Uterus (tissue), 4 donors: ENCODE results near the gene FILIP1L. TPM values are rescaled to one million over a fixed set of nuclear protein-coding genes. Genes with fewer than 3 reads are reported as not detected.

Experiments used
- DNase-seq, 2 donors: peaks; one replicate each; pipeline ENCODE4 v3.0.0-alpha.2; 2019 to 2020
- H3K27ac ChIP-seq, 2 donors: fragments of 200-600 bp; sonication (generic); 1 replicate in 1 of 2; 2 replicates in 1 of 2; pipeline ENCODE4 v1.5.1; 2016 to 2018
- H3K27me3 ChIP-seq, 2 donors: fragments of 200-600 bp; sonication (generic); one replicate each; pipeline ENCODE4 v1.5.1; 2018 to 2019; ENCODE audit warnings: control low read depth in 1 of 2
- H3K36me3 ChIP-seq, 2 donors: fragments of 200-600 bp; sonication (generic); one replicate each; pipeline ENCODE4 v1.5.1; 2019; ENCODE audit warnings: control low read depth in 1 of 2
- H3K4me1 ChIP-seq, 2 donors: fragments of 200-600 bp; sonication (generic); one replicate each; pipeline ENCODE4 v1.5.1; 2018 to 2019; ENCODE audit warnings: control low read depth in 1 of 2
- H3K4me3 ChIP-seq, 2 donors: fragments of 200-600 bp; sonication (generic); 1 replicate in 1 of 2; 2 replicates in 1 of 2; pipeline ENCODE4 v1.5.1; 2018 to 2019; ENCODE audit warnings: mild to moderate bottlenecking in 1 of 2
- H3K9me3 ChIP-seq, 2 donors: fragments of 200-600 bp; sonication (generic); one replicate each; pipeline ENCODE4 v1.5.1; 2019; ENCODE audit warnings: control low read depth in 1 of 2
- POLR2A ChIP-seq, 2 donors: fragments of 450-650 bp; IDR thresholded peaks; one replicate each; pipeline ENCODE4 v1.6.1; 2016; ENCODE audit warnings: antibody characterized with exemption in 2 of 2, mild to moderate bottlenecking in 1 of 2, moderate library complexity in 1 of 2
- intact Hi-C: fragments of 100-400 bp; cut with DNase I; formaldehyde crosslinking; loops from one replicate; pipeline ENCODE4 v1.15.1; 2023; ENCODE audit warnings: low total_unique reads
- total RNA-seq, 4 donors: library from RNA; depleted of rRNA in 3 of 4; stranded (reverse); fragments of >200 nt in 3 of 4; gene quantifications; one replicate each; pipeline versions ENCODE4 v1.1.0 to v1.2.4, GENCODE V29; 2014 to 2023
- TF ChIP-seq, protein P1 (sequence below), 4 experiments: fragments of 200-600 bp in 2 of 4; fragments of 450-650 bp in 2 of 4; sonication (generic) in 2 of 4; IDR thresholded peaks; one replicate each; pipeline ENCODE4 v1.5.1; 2016 to 2019; ENCODE audit warnings: antibody characterized with exemption in 4 of 4, mild to moderate bottlenecking in 2 of 4, moderate library complexity in 1 of 4
- donor health status: DM: yes; HTN: yes; CAD: no.

The FILIP1L gene
- total RNA-seq, 4 donors from 2014 or later = 48.5 to 99.1 (median 66.3) TPM

DNA sequence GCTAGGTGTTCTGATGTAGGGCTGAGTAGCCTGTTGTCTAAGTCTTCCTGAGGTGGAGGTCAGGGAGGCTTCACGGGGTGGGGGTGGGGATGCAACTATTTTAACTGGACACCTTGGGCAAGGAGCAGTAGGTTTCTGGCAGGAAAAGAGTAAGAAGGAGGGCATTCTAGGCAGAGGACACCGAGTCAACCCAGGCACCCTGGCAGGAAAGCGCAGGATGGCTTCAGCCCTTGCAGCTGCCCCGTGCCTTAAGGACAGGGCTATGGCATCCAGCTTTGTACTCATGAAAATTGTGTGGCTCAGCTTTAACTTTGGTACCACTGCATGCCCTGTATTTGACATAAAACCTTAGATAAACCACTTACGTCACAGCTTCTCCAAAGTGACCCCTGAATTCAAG is 6.4 kb upstream of the FILIP1L start:
- H3K27me3 ChIP-seq = no peaks in the 10 kb centered on the region
- no peak for DNase-seq
- no peaks in the 10 kb centered on the region for H3K9me3 ChIP-seq
- H3K27ac ChIP-seq = no peak overlapping the region
- H3K4me3 ChIP-seq = no peak overlapping the region
- intact Hi-C loops = no loop called here
- TF ChIP-seq, protein P1, sequence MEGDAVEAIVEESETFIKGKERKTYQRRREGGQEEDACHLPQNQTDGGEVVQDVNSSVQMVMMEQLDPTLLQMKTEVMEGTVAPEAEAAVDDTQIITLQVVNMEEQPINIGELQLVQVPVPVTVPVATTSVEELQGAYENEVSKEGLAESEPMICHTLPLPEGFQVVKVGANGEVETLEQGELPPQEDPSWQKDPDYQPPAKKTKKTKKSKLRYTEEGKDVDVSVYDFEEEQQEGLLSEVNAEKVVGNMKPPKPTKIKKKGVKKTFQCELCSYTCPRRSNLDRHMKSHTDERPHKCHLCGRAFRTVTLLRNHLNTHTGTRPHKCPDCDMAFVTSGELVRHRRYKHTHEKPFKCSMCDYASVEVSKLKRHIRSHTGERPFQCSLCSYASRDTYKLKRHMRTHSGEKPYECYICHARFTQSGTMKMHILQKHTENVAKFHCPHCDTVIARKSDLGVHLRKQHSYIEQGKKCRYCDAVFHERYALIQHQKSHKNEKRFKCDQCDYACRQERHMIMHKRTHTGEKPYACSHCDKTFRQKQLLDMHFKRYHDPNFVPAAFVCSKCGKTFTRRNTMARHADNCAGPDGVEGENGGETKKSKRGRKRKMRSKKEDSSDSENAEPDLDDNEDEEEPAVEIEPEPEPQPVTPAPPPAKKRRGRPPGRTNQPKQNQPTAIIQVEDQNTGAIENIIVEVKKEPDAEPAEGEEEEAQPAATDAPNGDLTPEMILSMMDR (IDR thresholded peaks at IDR 0.05) = no peak
- no peak for TF ChIP-seq POLR2A (IDR thresholded peaks at IDR 0.05)
- no peaks in the 10 kb centered on the region for H3K36me3 ChIP-seq
- H3K4me1 ChIP-seq = no peaks in the 10 kb centered on the region

DNA sequence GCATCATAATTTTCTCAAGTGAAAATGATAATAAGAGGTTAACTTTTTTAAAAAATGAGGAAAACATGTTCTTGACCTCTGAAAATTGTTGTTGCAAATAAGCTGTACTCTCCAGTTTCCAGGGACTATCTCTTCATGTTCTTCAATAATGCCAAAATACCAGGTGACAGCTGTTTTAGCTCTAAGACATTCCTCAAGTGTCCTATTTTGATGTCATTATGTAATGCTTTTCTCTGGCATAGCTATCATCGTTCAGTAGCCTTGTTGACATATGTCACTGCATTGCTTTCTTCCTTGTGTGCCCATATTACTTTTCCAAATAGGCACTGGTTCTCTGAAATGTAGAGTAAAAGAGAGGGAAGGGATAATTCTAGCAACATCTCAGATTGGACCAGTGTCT is 5.7 kb upstream of the FILIP1L start:
- intact Hi-C loops = no loop called here
- TF ChIP-seq, protein P1 (IDR thresholded peaks at IDR 0.05) = no peak
- TF ChIP-seq POLR2A (IDR thresholded peaks at IDR 0.05) = no peak
- DNase-seq = no peak
- Histone ChIP-seq H3K4me3 (no peak overlapping the region), H3K36me3 (no peaks in the 10 kb centered on the region), H3K27me3 (no peaks in the 10 kb centered on the region), H3K9me3 (no peaks in the 10 kb centered on the region), H3K4me1 (no peaks in the 10 kb centered on the region), H3K27ac (no peak overlapping the region)

DNA sequence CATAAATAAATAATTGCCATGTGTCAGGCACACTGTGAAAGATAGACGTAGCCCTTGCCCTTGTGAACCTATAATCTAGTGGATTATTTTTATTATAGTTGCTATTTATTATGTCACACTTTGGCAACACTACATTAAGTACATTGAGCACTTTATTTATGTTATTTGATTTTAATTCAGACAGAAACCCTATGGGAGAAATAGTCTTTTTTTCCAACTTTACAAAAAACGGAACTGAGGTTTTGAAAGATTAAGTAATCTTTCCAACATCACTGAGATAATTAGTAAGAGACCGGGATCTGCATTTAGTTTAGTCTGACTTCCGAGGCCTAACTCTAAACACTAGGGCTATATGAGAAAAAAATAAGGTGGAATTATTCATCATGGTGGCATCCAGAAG is 2.8 kb upstream of the FILIP1L start:
- Histone ChIP-seq H3K9me3 (no peaks in the 10 kb centered on the region), H3K27me3 (no peaks in the 10 kb centered on the region), H3K36me3 (no peaks in the 10 kb centered on the region), H3K4me3 (no peak overlapping the region), H3K4me1 (no peaks in the 10 kb centered on the region), H3K27ac (no peak overlapping the region)
- TF ChIP-seq, protein P1 (IDR thresholded peaks at IDR 0.05) = no peak
- no peak for TF ChIP-seq POLR2A (IDR thresholded peaks at IDR 0.05)
- intact Hi-C loops = no loop called here
- DNase-seq = no peak

DNA sequence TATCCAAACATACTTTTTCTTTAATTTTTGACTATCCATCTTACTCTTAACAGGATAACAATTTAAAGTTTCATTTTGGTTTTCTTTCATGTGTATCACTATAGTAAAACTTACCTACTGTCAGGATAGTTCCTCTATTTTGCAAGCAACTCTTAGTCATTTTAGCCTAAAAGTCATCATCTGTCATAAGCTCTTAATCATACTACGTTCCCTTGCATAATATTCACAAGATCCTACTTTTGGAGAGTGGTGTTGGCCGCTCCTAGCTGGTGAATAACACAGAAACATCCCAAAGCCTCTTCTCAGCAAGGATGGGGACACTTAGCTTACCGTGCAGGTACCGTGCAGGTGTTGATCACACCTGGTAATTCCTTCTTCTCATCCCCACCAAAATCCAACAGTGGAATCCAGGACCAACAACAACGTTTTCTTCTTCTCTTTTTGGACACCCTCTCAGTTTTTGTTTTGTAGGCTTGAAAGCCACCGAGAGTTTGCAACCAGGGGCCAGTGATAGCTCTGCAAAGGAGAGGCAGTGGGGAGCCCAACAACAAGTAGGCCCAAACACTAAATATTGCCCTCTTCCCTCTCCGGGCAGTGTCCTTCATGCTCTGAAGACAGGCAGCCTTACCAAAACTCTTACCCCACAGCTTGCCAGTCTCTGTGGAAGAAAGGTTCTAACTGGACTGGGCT is 433 bp downstream of the FILIP1L start:
- Histone ChIP-seq H3K9me3 (no peaks in the 10 kb centered on the region), H3K4me1 (no peaks in the 10 kb centered on the region), H3K4me3 (no peak overlapping the region), H3K36me3 (no peaks in the 10 kb centered on the region), H3K27ac (no peak overlapping the region), H3K27me3 (no peaks in the 10 kb centered on the region)
- intact Hi-C loops = no loop called here
- TF ChIP-seq, protein P1 (IDR thresholded peaks at IDR 0.05) = no peak
- no peak for TF ChIP-seq POLR2A (IDR thresholded peaks at IDR 0.05)
- DNase-seq = no peak

DNA sequence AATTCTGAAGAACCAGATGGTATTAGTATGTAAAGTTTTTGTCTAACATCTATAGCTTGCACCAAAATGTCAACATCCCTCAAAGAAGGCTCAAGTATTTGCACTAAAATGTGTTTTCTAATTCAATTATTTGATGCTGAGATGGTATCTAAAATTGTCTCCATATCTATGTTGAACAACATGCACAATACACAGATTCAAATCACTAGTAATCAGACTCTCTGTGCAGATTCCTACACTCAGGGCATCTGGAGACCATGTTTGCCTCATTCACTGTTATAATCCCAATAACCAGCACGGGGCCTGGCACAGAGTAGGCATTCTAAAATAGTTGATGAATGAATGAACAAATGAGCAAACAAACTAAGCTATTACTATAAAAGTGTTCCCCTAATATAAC is 2.6 kb downstream of the FILIP1L start:
- DNase-seq = no peak
- no peaks in the 10 kb centered on the region for H3K9me3 ChIP-seq
- no peak overlapping the region for H3K27ac ChIP-seq
- H3K4me1 ChIP-seq = peaks cover 0 to 6% of the 10 kb centered on the region in 2 donors
- intact Hi-C loops = no loop called here
- H3K27me3 ChIP-seq = no peaks in the 10 kb centered on the region
- no peak overlapping the region for H3K4me3 ChIP-seq
- H3K36me3 ChIP-seq = no peaks in the 10 kb centered on the region
- no peak for TF ChIP-seq POLR2A (IDR thresholded peaks at IDR 0.05)
- TF ChIP-seq, protein P1 (IDR thresholded peaks at IDR 0.05) = no peak
